OCI-LY7 (cell line): ENCODE measurements around the gene PPT2. TPM values are rescaled to one million over a fixed set of nuclear protein-coding genes. Genes with fewer than 3 reads are reported as not detected.
A peak's percentile ranks its signal among the peaks of the same experiment; 100 is the strongest.

ENCODE experiments used
- BruUV-seq: library from RNA; stranded (reverse); fragments of 400-500 nt; replicated peaks from 2 replicates; lab custom pipeline; 2021; lab: Mats Ljungman, UMichigan
- CTCF ChIA-PET: fragments of 300-600 bp; sonication (Branson Sonifier 250); formaldehyde crosslinking; loops from one replicate; lab custom pipeline; 2022; ENCODE audit warnings: antibody characterized with exemption; ENCODE audit not compliant: unreplicated experiment; lab: Charles Lee
- POLR2A ChIA-PET: fragments of 300-600 bp; sonication (Branson Sonifier 250); formaldehyde crosslinking; loops from one replicate; lab custom pipeline; 2022; ENCODE audit warnings: antibody characterized with exemption; lab: Charles Lee
- DNase-seq: peaks from one replicate; pipeline ENCODE4 v3.0.0-alpha.2; 2015; ENCODE audit warnings: low spot score
- H2AFZ ChIP-seq: fragments of 200-600 bp; sonication (generic), shearing (Covaris generic); 2 replicates; pipeline ENCODE4 v1.6.1; 2014; ENCODE audit warnings: mild to moderate bottlenecking, antibody characterized with exemption, low read length, moderate library complexity
- H3K27ac ChIP-seq: fragments of 200-600 bp; sonication (generic); 2 replicates; pipeline ENCODE4 v1.5.1; 2014; ENCODE audit warnings: mixed run types, low read depth, mild to moderate bottlenecking, moderate library complexity, low read length, inconsistent platforms; ENCODE audit not compliant: poor library complexity, severe bottlenecking
- H3K36me3 ChIP-seq: fragments of 200-600 bp; sonication (generic); 2 replicates; pipeline ENCODE4 v1.6.1; 2014; ENCODE audit warnings: mild to moderate bottlenecking, antibody characterized with exemption, low read length, moderate library complexity, mixed read lengths; ENCODE audit not compliant: insufficient read depth
- H3K4me1 ChIP-seq: fragments of 200-600 bp; sonication (generic); 2 replicates; pipeline ENCODE4 v1.5.1; 2014; ENCODE audit warnings: mild to moderate bottlenecking, low read length; ENCODE audit not compliant: insufficient read depth, poor library complexity, severe bottlenecking
- H3K4me2 ChIP-seq: fragments of 200-600 bp; sonication (generic); 2 replicates; pipeline ENCODE4 v1.6.1; 2014; ENCODE audit warnings: mild to moderate bottlenecking, low read length
- H3K4me3 ChIP-seq: fragments of 200-600 bp; sonication (generic); 2 replicates; pipeline ENCODE4 v1.5.1; 2014; ENCODE audit warnings: mild to moderate bottlenecking, low read depth, low read length; ENCODE audit not compliant: poor library complexity, severe bottlenecking
- H3K79me2 ChIP-seq: fragments of 200-600 bp; sonication (generic); 2 replicates; pipeline ENCODE4 v1.6.1; 2016; ENCODE audit warnings: low read depth, mild to moderate bottlenecking, low read length, moderate library complexity, mixed read lengths; ENCODE audit not compliant: insufficient read depth
- H3K9me2 ChIP-seq: fragments of 200-600 bp; sonication (generic); 2 replicates; pipeline ENCODE4 v1.6.1; 2016; ENCODE audit warnings: mild to moderate bottlenecking, low read length, mixed read lengths; ENCODE audit not compliant: insufficient read depth
- H3K9me3 ChIP-seq: fragments of 200-600 bp; sonication (generic); 2 replicates; pipeline ENCODE4 v1.6.1; 2014; ENCODE audit warnings: mild to moderate bottlenecking, mixed run types, low read length, mixed read lengths
- H4K20me1 ChIP-seq: fragments of 200-600 bp; sonication (generic); 2 replicates; pipeline ENCODE4 v1.6.1; 2014; ENCODE audit warnings: mild to moderate bottlenecking, antibody characterized with exemption, low read length, moderate library complexity, mixed read lengths; ENCODE audit not compliant: insufficient read depth
- EZH2phosphoT487 ChIP-seq: fragments of 200-600 bp; sonication (generic); IDR thresholded peaks from 2 replicates; pipeline ENCODE4 v1.6.1; 2018; ENCODE audit warnings: low read depth, borderline replicate concordance, mild to moderate bottlenecking, mixed run types, antibody characterized with exemption, low read length, moderate library complexity, mixed read lengths
- intact Hi-C: fragments of 100-400 bp; cut with micrococcal nuclease; formaldehyde crosslinking; loops from one replicate; pipeline ENCODE4 v1.10.0; 2022; ENCODE audit not compliant: unreplicated experiment
- total RNA-seq, 2 experiments: library from RNA; depleted of rRNA in 1 of 2; stranded (reverse); fragments of >200 nt in 1 of 2; shearing (Covaris generic) in 1 of 2; gene quantifications; 2 replicates each; pipeline ENCODE4 v1.2.3, GENCODE V29; 2014 to 2022
- TF ChIP-seq, protein P1 (sequence below): fragments of 200-600 bp; sonication (generic); conservative IDR thresholded peaks from 2 replicates; pipeline ENCODE4 v1.5.1; 2014; ENCODE audit warnings: mild to moderate bottlenecking, antibody characterized with exemption, low read length, moderate library complexity, mixed read lengths

The PPT2 gene
- total RNA-seq, 2 experiments from 2014 or later, result 39.0 to 111 TPM

DNA sequence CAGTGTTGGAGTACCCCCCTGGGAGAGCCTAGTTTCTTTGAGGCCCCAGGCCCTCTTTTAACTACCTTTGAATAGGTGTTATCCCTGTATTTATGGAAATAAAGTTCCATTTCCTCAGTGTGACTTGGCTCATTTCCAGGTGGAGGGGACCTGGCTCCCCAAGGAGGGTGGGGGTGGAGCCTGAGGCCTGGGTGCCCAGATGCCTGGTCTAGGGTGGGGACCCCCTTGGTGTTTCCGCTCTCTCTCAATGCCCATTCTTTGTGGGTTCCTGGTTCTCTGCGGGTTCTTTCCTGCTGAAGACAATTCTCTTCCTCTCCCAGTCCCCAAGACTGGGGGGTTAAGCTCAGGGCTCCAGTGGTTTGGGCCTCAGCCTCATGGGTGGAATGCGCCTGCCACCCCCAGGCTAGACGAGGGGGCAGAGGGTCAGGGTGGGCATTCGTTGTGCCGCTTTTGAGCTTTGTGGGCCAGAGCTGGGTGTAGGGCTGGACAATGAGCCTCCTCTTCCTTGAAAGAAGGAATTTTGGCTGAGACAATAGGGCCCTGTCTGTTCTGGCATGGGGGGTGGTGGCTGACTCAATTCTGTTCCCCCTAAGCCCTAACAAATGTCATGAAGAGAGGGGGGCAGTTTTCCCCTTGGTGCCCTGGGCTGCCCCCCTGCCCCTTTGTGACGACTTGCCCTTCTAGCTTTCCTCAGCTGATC is 9.8 kb downstream of the PPT2 start:
- Histone ChIP-seq H3K27ac (no peak overlapping the region), H3K9me2 (no peaks in the 10 kb centered on the region), H4K20me1 (no peaks in the 10 kb centered on the region), H3K4me2 (no peak overlapping the region), H3K79me2 (no peaks in the 10 kb centered on the region), H3K4me1 (peaks cover 10% of the 10 kb centered on the region), H3K4me3 (no peak overlapping the region), H2AFZ (no peak overlapping the region), H3K36me3 (peaks cover 52% of the 10 kb centered on the region), H3K9me3 (no peaks in the 10 kb centered on the region)
- POLR2A ChIA-PET, result interaction anchor here (0.5 to 0.6 kb wide), 2 partner anchors 20 to 511 kb away, joined by 3 read pairs; partner anchors contain the start of gene BAG6
- intact Hi-C loops, result no loop called here
- TF ChIP-seq EZH2phosphoT487, result no peak
- TF ChIP-seq, protein P1, sequence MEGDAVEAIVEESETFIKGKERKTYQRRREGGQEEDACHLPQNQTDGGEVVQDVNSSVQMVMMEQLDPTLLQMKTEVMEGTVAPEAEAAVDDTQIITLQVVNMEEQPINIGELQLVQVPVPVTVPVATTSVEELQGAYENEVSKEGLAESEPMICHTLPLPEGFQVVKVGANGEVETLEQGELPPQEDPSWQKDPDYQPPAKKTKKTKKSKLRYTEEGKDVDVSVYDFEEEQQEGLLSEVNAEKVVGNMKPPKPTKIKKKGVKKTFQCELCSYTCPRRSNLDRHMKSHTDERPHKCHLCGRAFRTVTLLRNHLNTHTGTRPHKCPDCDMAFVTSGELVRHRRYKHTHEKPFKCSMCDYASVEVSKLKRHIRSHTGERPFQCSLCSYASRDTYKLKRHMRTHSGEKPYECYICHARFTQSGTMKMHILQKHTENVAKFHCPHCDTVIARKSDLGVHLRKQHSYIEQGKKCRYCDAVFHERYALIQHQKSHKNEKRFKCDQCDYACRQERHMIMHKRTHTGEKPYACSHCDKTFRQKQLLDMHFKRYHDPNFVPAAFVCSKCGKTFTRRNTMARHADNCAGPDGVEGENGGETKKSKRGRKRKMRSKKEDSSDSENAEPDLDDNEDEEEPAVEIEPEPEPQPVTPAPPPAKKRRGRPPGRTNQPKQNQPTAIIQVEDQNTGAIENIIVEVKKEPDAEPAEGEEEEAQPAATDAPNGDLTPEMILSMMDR, result no peak
- BruUV-seq, result no TSS peak
- DNase-seq, result no peak
- CTCF ChIA-PET, result no interaction called here

DNA sequence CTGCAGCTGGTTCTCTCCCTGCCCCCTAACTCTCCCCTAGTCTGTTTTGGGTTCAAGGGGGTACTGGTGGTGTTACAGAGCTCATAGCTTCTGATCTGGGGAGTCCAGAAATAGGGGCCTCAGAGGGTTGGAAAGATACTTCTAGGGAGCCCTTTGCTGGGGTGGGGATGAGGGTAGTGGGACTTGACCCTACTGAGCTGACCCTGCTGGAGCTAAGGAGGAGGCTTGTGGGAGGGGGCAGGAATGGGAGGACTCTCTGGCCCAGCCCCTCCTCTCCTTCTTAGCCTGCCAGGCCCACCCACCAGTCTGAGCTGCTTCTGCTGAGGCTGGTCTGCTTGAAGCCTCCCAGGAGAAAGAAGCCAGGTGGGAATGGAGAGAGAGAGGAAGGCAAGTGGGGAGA is 10.4 kb downstream of the PPT2 start, which contains the start of gene EGFL8:
Gene EGFL8 (plus strand): TSS at position 301 of the 400 bp plus-strand sequence. CDS start 1,571 bp downstream, outside the sequence.
- no peak within 1 kb of the TSS for H3K27ac ChIP-seq
- H3K4me1 ChIP-seq, result peaks cover 10% of the 10 kb centered on the region
- intact Hi-C loops, result no loop called here
- no peaks in the 10 kb centered on the region for H4K20me1 ChIP-seq
- CTCF ChIA-PET, result no interaction called here
- POLR2A ChIA-PET, result interaction anchor here (0.5 to 0.6 kb wide), 2 partner anchors 21 to 512 kb away, joined by 3 read pairs; partner anchors contain the start of gene BAG6
- TF ChIP-seq, protein P1, result no peak
- TF ChIP-seq EZH2phosphoT487, result no peak
- no peak within 1 kb of the TSS for H2AFZ ChIP-seq
- H3K9me3 ChIP-seq, result no peaks in the 10 kb centered on the region
- H3K4me3 ChIP-seq, result no peak within 1 kb of the TSS
- DNase-seq, result no peak
- peaks cover 53% of the 10 kb centered on the region for H3K36me3 ChIP-seq
- H3K9me2 ChIP-seq, result no peaks in the 10 kb centered on the region
- BruUV-seq, result no TSS peak
- H3K4me2 ChIP-seq, result no peak within 1 kb of the TSS
- H3K79me2 ChIP-seq, result no peaks in the 10 kb centered on the region

DNA sequence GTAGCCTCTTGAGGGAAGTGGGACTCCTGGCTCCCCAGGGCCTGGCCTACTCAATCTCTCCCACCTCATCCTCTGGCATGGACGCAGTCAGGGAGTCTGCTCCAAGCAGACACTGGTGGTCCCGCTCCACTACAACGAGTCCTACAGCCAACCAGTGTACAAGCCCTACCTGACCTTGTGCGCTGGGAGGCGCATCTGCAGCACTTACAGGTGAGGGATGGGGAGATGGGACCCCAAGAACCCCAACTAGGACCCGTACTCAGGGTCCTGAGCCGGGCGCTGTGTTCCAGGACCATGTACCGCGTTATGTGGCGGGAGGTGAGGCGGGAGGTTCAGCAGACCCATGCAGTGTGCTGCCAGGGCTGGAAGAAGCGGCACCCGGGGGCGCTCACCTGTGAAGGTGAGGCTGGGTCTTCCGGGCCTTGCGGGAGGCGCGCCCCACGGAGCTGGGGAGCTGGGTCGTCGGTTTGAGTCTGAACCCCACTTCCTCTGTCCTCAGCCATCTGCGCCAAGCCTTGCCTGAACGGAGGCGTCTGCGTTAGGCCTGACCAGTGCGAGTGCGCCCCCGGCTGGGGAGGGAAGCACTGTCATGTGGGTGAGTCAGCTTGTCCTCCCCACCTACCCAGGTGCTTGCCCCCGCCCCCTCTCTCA is 12.6 kb downstream of the PPT2 start:
- TF ChIP-seq, protein P1, result peak; percentile 41
- TF ChIP-seq EZH2phosphoT487, result no peak
- H3K9me3 ChIP-seq, result no peaks in the 10 kb centered on the region
- H3K36me3 ChIP-seq, result peaks cover 59% of the 10 kb centered on the region
- H3K4me2 ChIP-seq, result no peak overlapping the region; the same call in 1 of the 2 replicates
- H3K4me1 ChIP-seq, result peaks cover 10% of the 10 kb centered on the region
- no peak overlapping the region for H3K27ac ChIP-seq
- DNase-seq, result no peak
- BruUV-seq, result no TSS peak
- H3K4me3 ChIP-seq, result no peak overlapping the region
- no peaks in the 10 kb centered on the region for H3K79me2 ChIP-seq
- no peaks in the 10 kb centered on the region for H4K20me1 ChIP-seq
- H3K9me2 ChIP-seq, result no peaks in the 10 kb centered on the region
- POLR2A ChIA-PET, result no interaction called here
- no peak overlapping the region for H2AFZ ChIP-seq
- CTCF ChIA-PET, result no interaction called here
- intact Hi-C loops, result no loop called here
